Mesenteric fat pad (tissue), 1 donor: ENCODE results near the gene GPR176. TPM values are rescaled to one million over a fixed set of nuclear protein-coding genes. Genes with fewer than 3 reads are reported as not detected.

Experiments used
- DNase-seq: peaks from one replicate; pipeline ENCODE4 v3.0.0-alpha.2; 2020; ENCODE audit warnings: low spot score
- long read RNA-seq: library from polyadenylated mRNA; unstranded; transcript quantifications from one replicate; pipeline ENCODE4 v2.0.0, GENCODE V29; 2020
- total RNA-seq: library from RNA; stranded (reverse); fragmentation: NEBNext Ultra II Directional; extraction: Animal tissue kit (Norgen Biotek cat#: 25700); gene quantifications from one replicate; pipeline ENCODE4 v1.2.1, GENCODE V29; 2021
- donor health status: DM: yes; HTN: yes; CAD: no.

Gene GPR176
- total RNA-seq = 8.2 TPM
- long read RNA-seq, transcript GPR176-205 (3 exons, 2,816 nt) = major isoform, 12 of 25 reads
- long read RNA-seq, partial matches to known transcripts = 0 of 25 reads
- long read RNA-seq, other reads (novel, unspliced or antisense) = 13 of 25 reads

GRCh38 chr15:39919748-39920509, at the start of gene GPR176:
GPR176 (minus strand) TSS chr15:39920266; CDS start chr15:39920026, 240 bp downstream.
- no peak for DNase-seq

GRCh38 chr15:39969002-39969394, 48.9 kb upstream of the GPR176 start:
- no peak for DNase-seq

GRCh38 chr15:39968273-39969001, 48.4 kb upstream of the GPR176 start:
- no peak for DNase-seq

GRCh38 chr15:39966521-39966920, 46.5 kb upstream of the GPR176 start:
- DNase-seq = no peak

GRCh38 chr15:39963786-39964185, 43.7 kb upstream of the GPR176 start:
- no peak for DNase-seq

- no peak for DNase-seq
Measured at GRCh38 chr15:39961051-39961450, 41.0 kb upstream of the GPR176 start.

GRCh38 chr15:39960411-39960810, 40.3 kb upstream of the GPR176 start:
- DNase-seq = no peak

- no peak for DNase-seq
Measured at GRCh38 chr15:39959411-39959810, 39.3 kb upstream of the GPR176 start.

GRCh38 chr15:39957481-39957880, 37.4 kb upstream of the GPR176 start:
- DNase-seq = no peak

GRCh38 chr15:39953521-39953920, 33.5 kb upstream of the GPR176 start:
- DNase-seq = no peak

GRCh38 chr15:39951561-39951960, 31.5 kb upstream of the GPR176 start:
- DNase-seq = no peak

GRCh38 chr15:39948817-39949216, 28.8 kb upstream of the GPR176 start:
- no peak for DNase-seq

GRCh38 chr15:39947401-39948197, 27.5 kb upstream of the GPR176 start:
- no peak for DNase-seq

GRCh38 chr15:39946862-39947261, 26.8 kb upstream of the GPR176 start:
- no peak for DNase-seq

GRCh38 chr15:39944726-39945125, 24.7 kb upstream of the GPR176 start:
- no peak for DNase-seq

- DNase-seq = no peak
Measured at GRCh38 chr15:39942753-39943150, 22.7 kb upstream of the GPR176 start.

GRCh38 chr15:39942101-39942752, 22.2 kb upstream of the GPR176 start:
- no peak for DNase-seq

- DNase-seq = no peak
Measured at GRCh38 chr15:39939487-39940452, 19.7 kb upstream of the GPR176 start.

- no peak for DNase-seq
Measured at GRCh38 chr15:39937696-39938095, 17.6 kb upstream of the GPR176 start.

GRCh38 chr15:39936681-39937080, 16.6 kb upstream of the GPR176 start:
- DNase-seq = no peak
